H1 (cell line): ENCODE measurements around the gene PCNX4. TPM values are rescaled to one million over a fixed set of nuclear protein-coding genes. Genes with fewer than 3 reads are reported as not detected.

Experiments
- CTCF ChIA-PET: fragments of 300-600 bp; sonication (Branson Sonifier 250); formaldehyde crosslinking; loops from one replicate; lab custom pipeline; 2021; ENCODE audit not compliant: partially characterized antibody; lab: Charles Lee
- POLR2A ChIA-PET: fragments of 300-600 bp; sonication (Branson Sonifier 250); formaldehyde crosslinking; loops from one replicate; lab custom pipeline; 2021; ENCODE audit warnings: inconsistent platforms; ENCODE audit not compliant: partially characterized antibody; lab: Charles Lee
- DNase-seq, 2 experiments: peaks; one replicate each; pipeline versions ENCODE4 v3.0.0 to v3.0.0-alpha.2; 2010 to 2022; ENCODE audit warnings: low spot score in 2 of 2, low read depth in 1 of 2, mixed read lengths in 1 of 2
- FAIRE-seq: peaks from 2 replicates; lab custom pipeline; 2011; peaks lifted over from hg19 to GRCh38; lab: Jason Lieb, UNC
- H2AFZ ChIP-seq: 2 replicates; pipeline ENCODE4 v1.8.1; 2012; ENCODE audit warnings: low read length, inconsistent platforms
- H2AK5ac ChIP-seq: 2 replicates; pipeline ENCODE4 v1.6.1; 2013; ENCODE audit warnings: low read depth, low read length
- H2BK120ac ChIP-seq: replicated peaks from 2 replicates; pipeline ENCODE3; 2013; ENCODE audit warnings: low read depth, low read length, inconsistent platforms
- H2BK12ac ChIP-seq: 2 replicates; pipeline ENCODE4 v1.6.1; 2013; ENCODE audit warnings: low read depth, low read length
- H2BK15ac ChIP-seq: 2 replicates; pipeline ENCODE4 v1.6.1; 2013; ENCODE audit warnings: low read length
- H2BK20ac ChIP-seq: 2 replicates; pipeline ENCODE4 v1.6.1; 2013; ENCODE audit warnings: low read length
- H2BK5ac ChIP-seq: 2 replicates; pipeline ENCODE4 v1.6.1; 2013; ENCODE audit warnings: low read depth, low read length
- H3K14ac ChIP-seq: 2 replicates; pipeline ENCODE4 v1.6.1; 2013; ENCODE audit warnings: inconsistent platforms; ENCODE audit not compliant: insufficient read length
- H3K18ac ChIP-seq: 2 replicates; pipeline ENCODE4 v1.6.1; 2013; ENCODE audit warnings: low read length; ENCODE audit errors: extremely low read depth
- H3K23ac ChIP-seq: 2 replicates; pipeline ENCODE4 v1.6.1; 2013; ENCODE audit warnings: inconsistent platforms; ENCODE audit not compliant: insufficient read length
- H3K23me2 ChIP-seq: 2 replicates; pipeline ENCODE4 v1.6.1; 2013; ENCODE audit warnings: low read depth, low read length
- H3K27ac ChIP-seq: 2 replicates; pipeline ENCODE4 v1.6.1; 2011; ENCODE audit warnings: low read depth, low read length, inconsistent platforms
- H3K27me3 ChIP-seq, 4 experiments: replicated peaks in 1 of 4; 1 replicate in 1 of 4; 2 replicates in 3 of 4; pipeline versions ENCODE4 v1.6.1 to v1.8.1; 2011 to 2013; ENCODE audit warnings: low read length in 3 of 4, mild to moderate bottlenecking in 3 of 4, inconsistent platforms in 2 of 4, mixed read lengths in 2 of 4, moderate library complexity in 1 of 4; ENCODE audit not compliant: control insufficient read depth in 3 of 4, insufficient read depth in 3 of 4; ENCODE audit errors: extremely low read depth in 1 of 4
- H3K36me3 ChIP-seq, 4 experiments: 2 replicates each; pipeline versions ENCODE4 v1.6.1 to v1.8.1; 2011 to 2013; ENCODE audit warnings: mild to moderate bottlenecking in 4 of 4, low read length in 3 of 4, moderate library complexity in 2 of 4, control low read depth in 1 of 4, inconsistent platforms in 1 of 4; ENCODE audit not compliant: insufficient read depth in 4 of 4, control insufficient read depth in 2 of 4
- H3K4ac ChIP-seq: replicated peaks from 2 replicates; pipeline ENCODE3; 2013; ENCODE audit warnings: low read length, low read depth, mixed read lengths, inconsistent platforms; ENCODE audit not compliant: insufficient read length
- H3K4me1 ChIP-seq, 4 experiments: replicated peaks in 1 of 4; 1 replicate in 1 of 4; 2 replicates in 3 of 4; pipeline versions ENCODE4 v1.6.1 to v1.8.1; 2011 to 2013; ENCODE audit warnings: low read length in 3 of 4, inconsistent platforms in 2 of 4, mixed read lengths in 1 of 4; ENCODE audit not compliant: insufficient read depth in 4 of 4, control insufficient read depth in 3 of 4
- H3K4me2 ChIP-seq, 2 experiments: 2 replicates each; pipeline versions ENCODE4 v1.6.1 to v1.8.1; 2011 to 2013; ENCODE audit warnings: low read depth in 2 of 2, low read length in 2 of 2, control low read depth in 1 of 2, inconsistent platforms in 1 of 2, mild to moderate bottlenecking in 1 of 2; ENCODE audit not compliant: insufficient read depth in 1 of 2
- H3K4me3 ChIP-seq, 4 experiments: fragments of 200-600, 300-600 bp in 1 of 4; sonication (generic), shearing (Covaris generic), sonication (Bioruptor Twin) in 1 of 4; 2 replicates each; pipeline versions ENCODE4 v1.5.1 to v1.8.1; 2011 to 2016; ENCODE audit warnings: low read length in 4 of 4, low read depth in 3 of 4, control low read depth in 2 of 4, inconsistent platforms in 2 of 4, mild to moderate bottlenecking in 2 of 4, mixed read lengths in 1 of 4, moderate library complexity in 1 of 4; ENCODE audit not compliant: insufficient read depth in 2 of 4; ENCODE audit errors: extremely low read depth in 1 of 4
- H3K56ac ChIP-seq: replicated peaks from 2 replicates; pipeline ENCODE3; 2013; ENCODE audit warnings: low read depth, mild to moderate bottlenecking, mixed read lengths, low read length, inconsistent platforms; ENCODE audit not compliant: insufficient read length
- H3K79me1 ChIP-seq: 2 replicates; pipeline ENCODE4 v1.6.1; 2013; ENCODE audit warnings: low read depth, low read length, control low read depth
- H3K79me2 ChIP-seq, 2 experiments: 2 replicates each; pipeline versions ENCODE4 v1.6.1 to v1.8.1; 2012 to 2013; ENCODE audit warnings: low read length in 2 of 2, mild to moderate bottlenecking in 2 of 2, inconsistent platforms in 1 of 2; ENCODE audit not compliant: insufficient read depth in 2 of 2, control insufficient read depth in 1 of 2
- H3K9ac ChIP-seq, 4 experiments: replicated peaks in 1 of 4; 1 replicate in 1 of 4; 2 replicates in 3 of 4; pipeline versions ENCODE4 v1.6.1 to v1.8.1; 2011 to 2013; ENCODE audit warnings: low read depth in 3 of 4, low read length in 3 of 4, control low read depth in 2 of 4, mild to moderate bottlenecking in 2 of 4, moderate library complexity in 2 of 4, inconsistent platforms in 1 of 4; ENCODE audit errors: extremely low read depth in 1 of 4
- H3K9me3 ChIP-seq, 2 experiments: 2 replicates each; pipeline versions ENCODE4 v1.6.1 to v1.8.1; 2012 to 2013; ENCODE audit warnings: mild to moderate bottlenecking in 2 of 2, moderate library complexity in 2 of 2, control low read depth in 1 of 2, inconsistent platforms in 1 of 2, low read depth in 1 of 2, low read length in 1 of 2, mixed read lengths in 1 of 2; ENCODE audit not compliant: insufficient read depth in 2 of 2
- H4K20me1 ChIP-seq, 2 experiments: replicated peaks in 1 of 2; 2 replicates each; pipeline versions ENCODE3 to v1.8.1; 2011 to 2013; ENCODE audit warnings: inconsistent platforms in 2 of 2, low read length in 2 of 2, mild to moderate bottlenecking in 1 of 2; ENCODE audit not compliant: insufficient read depth in 2 of 2, control insufficient read depth in 1 of 2
- H4K5ac ChIP-seq: 2 replicates; pipeline ENCODE4 v1.6.1; 2013; ENCODE audit warnings: low read length, low read depth, mixed read lengths, inconsistent platforms; ENCODE audit not compliant: insufficient read length
- H4K8ac ChIP-seq: 2 replicates; pipeline ENCODE4 v1.8.0; 2013; ENCODE audit warnings: mild to moderate bottlenecking, moderate library complexity, low read length, inconsistent platforms; ENCODE audit not compliant: insufficient read depth; ENCODE audit errors: extremely low read depth
- H4K91ac ChIP-seq: replicated peaks from 2 replicates; pipeline ENCODE3; 2013; ENCODE audit warnings: low read length, mixed read lengths, inconsistent platforms; ENCODE audit not compliant: insufficient read length
- ATF2 ChIP-seq: IDR thresholded peaks from 2 replicates; pipeline ENCODE4 v1.6.1; 2012; ENCODE audit warnings: low read length, inconsistent platforms
- BACH1 ChIP-seq: IDR thresholded peaks from 2 replicates; pipeline ENCODE4 v1.6.1; 2012; ENCODE audit warnings: low read length, improper control_type of control experiment
- EP300 ChIP-seq, 2 experiments: IDR thresholded peaks; 1 replicate in 1 of 2; 2 replicates in 1 of 2; pipeline ENCODE4 v1.6.1; 2011 to 2012; ENCODE audit warnings: low read depth in 2 of 2, low read length in 2 of 2, mild to moderate bottlenecking in 2 of 2, borderline replicate concordance in 1 of 2, inconsistent platforms in 1 of 2, moderate library complexity in 1 of 2
- GABPA ChIP-seq: IDR thresholded peaks from 2 replicates; pipeline ENCODE4 v1.6.1; 2011; ENCODE audit warnings: mild to moderate bottlenecking, low read length, moderate library complexity, borderline replicate concordance; ENCODE audit not compliant: insufficient read depth
- JUN ChIP-seq: IDR thresholded peaks from 2 replicates; pipeline ENCODE4 v1.6.1; 2011; ENCODE audit warnings: low read depth, mild to moderate bottlenecking, improper control_type of control experiment, low read length
- MAX ChIP-seq: IDR thresholded peaks from 2 replicates; pipeline ENCODE4 v1.6.1; 2012; ENCODE audit warnings: inconsistent platforms
- RBBP5 ChIP-seq: IDR thresholded peaks from 2 replicates; pipeline ENCODE4 v1.7.1; 2012; ENCODE audit warnings: low read depth, mild to moderate bottlenecking, inconsistent platforms, low read length, moderate library complexity, borderline replicate concordance
- SAP30 ChIP-seq: fragments of 300-600 bp; sonication (generic); IDR thresholded peaks from 2 replicates; pipeline ENCODE4 v1.7.1; 2012; ENCODE audit warnings: low read length, moderate library complexity, mild to moderate bottlenecking, inconsistent platforms; ENCODE audit not compliant: insufficient read depth, insufficient replicate concordance
- SIX5 ChIP-seq: IDR thresholded peaks from 2 replicates; pipeline ENCODE4 v1.6.1; 2011; ENCODE audit warnings: mild to moderate bottlenecking, low read depth, low read length
- SP4 ChIP-seq: IDR thresholded peaks from 2 replicates; pipeline ENCODE4 v1.6.1; 2012; ENCODE audit warnings: low read length, inconsistent platforms
- TBP ChIP-seq: IDR thresholded peaks from 2 replicates; pipeline ENCODE4 v1.6.1; 2011; ENCODE audit warnings: low read depth, low read length, improper control_type of control experiment
- WGBS, 2 experiments: shearing (Covaris generic) in 1 of 2; methylation state at CpG; one replicate each; pipeline versions ENCODE4 v1.1.6 to v1.1.7; 2013 to 2015; ENCODE audit warnings: low lambda C conversion rate in 2 of 2, mixed read lengths in 2 of 2, inconsistent platforms in 1 of 2, low coverage in 1 of 2, missing lambda C conversion rate in 1 of 2; ENCODE audit not compliant: insufficient replicate concordance in 2 of 2, insufficient coverage in 1 of 2, insufficient read length in 1 of 2; ENCODE audit errors: extremely low coverage in 1 of 2, missing lambda C conversion rate in 1 of 2; 5-methylcytosine and 5-hydroxymethylcytosine counted together
- polyA plus RNA-seq, 7 experiments: library from polyadenylated mRNA; depleted of rRNA in 3 of 7; stranded (reverse) in 5 of 7; unstranded in 2 of 7; fragments of >200 nt in 5 of 7; fragments of 200-250 nt in 2 of 7; gene quantifications; 1 replicate in 5 of 7; 2 replicates in 1 of 7; 4 replicates in 1 of 7; pipeline versions ENCODE4 v1.2.1 to v1.2.3, GENCODE V29; 2011 to 2013; ENCODE audit warnings: missing spikeins in 2 of 7, mixed read lengths in 2 of 7
- total RNA-seq: library from RNA; stranded (reverse); fragmentation: NEBNext Ultra II Directional; extraction: Animal tissue kit (Norgen Biotek cat#: 25700); gene quantifications from 2 replicates; pipeline ENCODE4 v1.2.1, GENCODE V29; 2021

The PCNX4 gene
- total and polyA plus RNA-seq, 2 of the 8 experiments (the other 6 are each of a cell fraction or from before 2014, with no cell fraction given): 28.4 to 35.5 TPM

GRCh38 chr14:60163693-60164092 lies 72.0 kb downstream of the PCNX4 start:
- CTCF ChIA-PET: interaction anchor here (3.0 kb wide), 1 partner anchor 21 kb away, joined by 13 read pairs; no protein-coding TSS in a partner anchor
- H3K23me2 ChIP-seq: peaks cover 3% of the 10 kb centered on the region; the same call in 1 of the 2 replicates
- H3K27me3 ChIP-seq: no peaks in the 10 kb centered on the region; a peak in 2 of 7 replicates
- H4K8ac ChIP-seq: no peak overlapping the region
- H3K4me2 ChIP-seq: peak overlapping the region in 1 of 2 experiments; percentile 97; a peak in 3 of 4 replicates
- peak overlapping the region in 1 of 4 experiments; percentile 13; a peak in 1 of 7 replicates for H3K9ac ChIP-seq
- H4K5ac ChIP-seq: no peak overlapping the region
- POLR2A ChIA-PET: interaction anchor here (0.6 kb wide), 2 partner anchors 87 to 557 kb away, joined by 3 read pairs; no protein-coding TSS in a partner anchor
- no peaks in the 10 kb centered on the region for H3K36me3 ChIP-seq
- peaks cover 0 to 3% of the 10 kb centered on the region in 2 experiments for H4K20me1 ChIP-seq
- no peak overlapping the region for H2BK120ac ChIP-seq
- H2AK5ac ChIP-seq: no peak overlapping the region
- no peak overlapping the region for H2BK5ac ChIP-seq
- DNase-seq: no peak
- no peak overlapping the region for H2AFZ ChIP-seq
- H4K91ac ChIP-seq: no peak overlapping the region
- H3K4me3 ChIP-seq: peak overlapping the region in 1 of 4 experiments; percentile 77; a peak in 2 of 8 replicates
- no peak overlapping the region for H2BK20ac ChIP-seq
- no peak overlapping the region for H3K27ac ChIP-seq
- WGBS, 2 experiments: 72% methylated on average over 6 of the region's 6 CpGs; no CpG with 5 or more reads in 1 of the 2 experiments
- H3K23ac ChIP-seq: no peak overlapping the region
- no peak overlapping the region for H2BK12ac ChIP-seq
- H3K14ac ChIP-seq: no peak overlapping the region
- no peak overlapping the region for H3K56ac ChIP-seq
- H3K4me1 ChIP-seq: peaks cover 4 to 13% (median 5%) of the 10 kb centered on the region in 4 experiments; a peak in 3 of 7 replicates
- H2BK15ac ChIP-seq: no peak overlapping the region
- FAIRE-seq: no peak
- H3K79me1 ChIP-seq: no peaks in the 10 kb centered on the region
- no peaks in the 10 kb centered on the region for H3K9me3 ChIP-seq
- H3K4ac ChIP-seq: no peak overlapping the region
- no peak overlapping the region for H3K18ac ChIP-seq
- no peaks in the 10 kb centered on the region for H3K79me2 ChIP-seq
- TF ChIP-seq TBP (no peak), GABPA (no peak), MAX (no peak), SIX5 (no peak), ATF2 (no peak), BACH1 (no peak), SP4 (no peak), JUN (no peak), SAP30 (no peak), RBBP5 (no peak), EP300 (IDR thresholded peaks at IDR 0.05; ENCODE audit: borderline replicate concordance in 1 of 2, low read depth in 2 of 2, low read length in 2 of 2) (no peak)
